ENCODE measurements around the gene HDAC3.
A peak's percentile ranks its signal among the peaks of the same experiment; 100 is the strongest.

Gene HDAC3

GRCh38 chr5:141636413-141637122 is at the start of gene HDAC3, which contains the start of gene RELL2:
Gene HDAC3, minus strand, starts transcription at chr5:141636849. Its CDS starts 59 bp downstream, at chr5:141636790.
Gene RELL2, plus strand, starts transcription at chr5:141636997. Its CDS starts 1,229 bp downstream, at chr5:141638226.
- DNase-seq: peak; percentile 97

- no peak for DNase-seq
Measured at GRCh38 chr5:141685591-141685990, 48.9 kb upstream of the HDAC3 start.

DNA sequence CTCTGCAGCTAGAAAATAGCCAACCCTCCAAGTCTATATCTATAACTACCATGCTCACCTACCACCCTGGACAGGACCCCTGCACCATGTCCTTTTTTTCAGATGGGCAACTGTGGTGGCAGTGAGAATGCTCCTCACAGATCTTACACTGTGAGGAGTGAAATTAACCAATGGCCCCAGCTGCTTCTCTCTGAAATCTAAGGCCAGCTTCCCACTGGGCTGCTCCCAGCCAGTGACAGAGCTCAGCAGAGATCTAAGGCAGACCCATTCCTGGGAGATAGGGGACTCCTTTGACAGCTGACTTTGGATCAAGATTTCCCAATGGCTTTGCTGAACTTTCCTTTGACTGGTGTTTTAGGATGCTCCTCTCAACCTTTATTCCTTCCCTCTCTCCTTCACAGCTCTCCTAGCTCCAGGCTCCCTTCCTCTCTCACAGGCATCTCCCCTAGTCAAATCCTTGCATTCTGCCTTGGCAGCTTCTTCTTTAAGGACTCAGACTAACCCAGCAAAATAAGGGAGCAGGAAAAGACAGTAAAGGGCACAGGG is 47.0 kb upstream of the HDAC3 start:
- DNase-seq: no peak

- DNase-seq: peak; percentile 61
Measured at GRCh38 chr5:141681695-141682641, 45.3 kb upstream of the HDAC3 start, which contains the start of gene ARAP3. Gene ARAP3, minus strand, starts transcription at chr5:141682230. Its CDS starts 1,744 bp downstream, at chr5:141680486.

- DNase-seq: no peak
Measured at GRCh38 chr5:141681295-141681694, 44.6 kb upstream of the HDAC3 start.

- no peak for DNase-seq
Measured at GRCh38 chr5:141680751-141681201, 44.1 kb upstream of the HDAC3 start.

DNA sequence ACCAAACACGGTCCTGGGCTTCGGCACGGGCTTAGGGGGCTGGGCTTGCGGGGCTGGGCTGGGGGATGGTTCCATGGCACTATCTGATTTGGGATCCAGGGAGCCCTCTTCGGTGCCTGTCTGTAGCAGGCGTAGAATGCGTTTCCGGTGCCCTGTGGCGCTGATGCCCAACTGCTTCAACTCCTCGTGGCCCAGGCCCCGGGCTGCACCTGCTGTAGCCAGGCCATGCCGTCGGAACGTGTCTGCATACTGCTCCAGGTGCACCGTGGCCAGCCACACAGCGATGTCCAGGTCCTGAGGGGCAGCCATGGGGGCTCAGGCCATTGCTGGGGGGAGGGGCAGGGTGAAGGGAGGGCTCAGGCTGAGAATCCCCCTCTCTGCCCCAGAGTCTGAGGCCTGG is 43.5 kb upstream of the HDAC3 start:
- DNase-seq: no peak

DNA sequence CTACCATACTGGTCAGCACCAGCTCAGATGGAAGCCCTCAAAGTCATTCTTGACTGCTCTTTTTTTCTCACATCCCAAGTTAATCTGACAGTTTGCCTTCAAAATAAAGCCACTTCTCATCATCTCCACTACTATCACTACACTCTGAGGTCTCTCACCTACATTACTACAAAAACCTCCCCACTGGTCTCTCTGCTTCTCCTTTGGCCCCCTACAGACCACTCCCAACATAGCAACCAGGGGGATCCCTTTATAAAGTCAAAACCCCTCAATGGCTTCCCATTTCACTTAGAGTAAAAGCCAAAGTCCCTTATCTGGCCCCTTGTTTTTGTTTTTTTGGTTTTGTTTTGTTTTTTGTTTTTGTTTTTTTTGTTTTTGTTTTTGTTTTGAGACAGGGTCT is 40.8 kb upstream of the HDAC3 start:
- peak; percentile 21 for DNase-seq

GRCh38 chr5:141675672-141676071 is 39.0 kb upstream of the HDAC3 start:
- no peak for DNase-seq

- DNase-seq: no peak
Measured at GRCh38 chr5:141674747-141675146, 38.1 kb upstream of the HDAC3 start.

DNA sequence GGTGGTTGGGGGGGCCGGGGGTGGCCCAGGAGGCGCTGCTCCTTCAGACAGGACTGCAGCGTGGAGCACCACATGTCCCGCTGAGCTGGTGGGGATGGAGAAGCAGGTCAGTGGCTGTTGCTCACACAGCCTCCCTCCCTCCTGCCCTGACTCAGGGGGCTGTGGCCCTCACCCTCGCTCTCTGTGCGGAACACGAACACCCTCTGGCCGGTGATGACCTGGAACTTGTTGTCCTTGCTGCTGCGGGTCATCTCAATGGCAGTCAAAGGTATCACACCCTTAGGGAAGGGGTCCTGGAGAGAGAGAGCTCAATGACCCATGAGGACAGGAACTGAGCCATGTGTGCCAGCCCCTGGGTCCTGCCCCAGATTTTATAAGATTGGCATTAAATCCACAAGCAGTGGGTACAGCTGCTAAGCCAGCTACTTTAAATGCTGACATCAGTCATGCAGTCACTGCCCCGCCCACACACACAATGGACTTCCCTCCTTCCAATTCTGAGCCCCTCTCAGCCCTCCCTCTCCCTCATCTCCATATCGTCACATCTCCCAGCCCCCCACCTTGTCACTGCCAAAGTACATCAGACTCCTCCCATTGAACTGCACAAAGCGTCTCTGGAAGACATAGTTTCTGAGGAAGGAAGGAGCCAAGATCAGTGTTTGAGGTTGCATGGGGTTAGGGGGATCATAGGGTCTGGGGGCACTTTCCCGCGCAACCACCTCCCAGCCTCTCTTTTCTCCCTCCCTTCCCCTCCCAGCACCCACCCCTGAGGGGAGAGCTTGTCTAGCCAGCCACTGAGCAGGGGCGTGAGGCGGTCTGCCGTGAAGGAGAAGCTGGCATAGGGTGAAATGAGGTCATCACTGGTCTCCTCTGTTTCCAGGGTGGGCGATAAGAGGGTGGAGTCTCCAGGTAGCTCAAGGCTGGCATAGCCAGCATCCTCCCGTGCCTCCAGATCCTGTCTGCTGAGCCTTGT is 36.5 kb upstream of the HDAC3 start:
- DNase-seq: no peak

GRCh38 chr5:141672071-141672840 is 35.6 kb upstream of the HDAC3 start:
- no peak for DNase-seq

DNA sequence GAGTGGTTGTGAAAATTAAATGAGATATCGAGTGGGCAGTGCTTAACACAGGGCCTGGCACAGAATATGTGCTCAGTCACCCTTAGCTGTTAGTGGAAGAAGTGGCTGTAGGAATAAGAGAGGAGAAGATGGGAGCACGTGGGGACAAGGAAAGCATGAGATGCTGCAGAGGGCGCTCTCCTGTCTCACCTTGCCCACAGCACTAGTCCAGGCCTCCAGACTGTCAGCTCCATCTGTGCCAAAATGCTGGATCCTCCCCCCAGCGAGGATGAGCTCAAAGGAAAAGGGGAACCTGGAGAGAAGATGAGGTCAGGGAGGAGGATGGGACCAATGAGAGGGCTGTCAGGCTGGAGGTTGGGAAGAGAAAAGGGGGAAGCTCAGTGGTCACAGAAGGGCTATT is 32.9 kb upstream of the HDAC3 start:
- no peak for DNase-seq

- DNase-seq: no peak
Measured at GRCh38 chr5:141668601-141669265, 32.1 kb upstream of the HDAC3 start.

DNA sequence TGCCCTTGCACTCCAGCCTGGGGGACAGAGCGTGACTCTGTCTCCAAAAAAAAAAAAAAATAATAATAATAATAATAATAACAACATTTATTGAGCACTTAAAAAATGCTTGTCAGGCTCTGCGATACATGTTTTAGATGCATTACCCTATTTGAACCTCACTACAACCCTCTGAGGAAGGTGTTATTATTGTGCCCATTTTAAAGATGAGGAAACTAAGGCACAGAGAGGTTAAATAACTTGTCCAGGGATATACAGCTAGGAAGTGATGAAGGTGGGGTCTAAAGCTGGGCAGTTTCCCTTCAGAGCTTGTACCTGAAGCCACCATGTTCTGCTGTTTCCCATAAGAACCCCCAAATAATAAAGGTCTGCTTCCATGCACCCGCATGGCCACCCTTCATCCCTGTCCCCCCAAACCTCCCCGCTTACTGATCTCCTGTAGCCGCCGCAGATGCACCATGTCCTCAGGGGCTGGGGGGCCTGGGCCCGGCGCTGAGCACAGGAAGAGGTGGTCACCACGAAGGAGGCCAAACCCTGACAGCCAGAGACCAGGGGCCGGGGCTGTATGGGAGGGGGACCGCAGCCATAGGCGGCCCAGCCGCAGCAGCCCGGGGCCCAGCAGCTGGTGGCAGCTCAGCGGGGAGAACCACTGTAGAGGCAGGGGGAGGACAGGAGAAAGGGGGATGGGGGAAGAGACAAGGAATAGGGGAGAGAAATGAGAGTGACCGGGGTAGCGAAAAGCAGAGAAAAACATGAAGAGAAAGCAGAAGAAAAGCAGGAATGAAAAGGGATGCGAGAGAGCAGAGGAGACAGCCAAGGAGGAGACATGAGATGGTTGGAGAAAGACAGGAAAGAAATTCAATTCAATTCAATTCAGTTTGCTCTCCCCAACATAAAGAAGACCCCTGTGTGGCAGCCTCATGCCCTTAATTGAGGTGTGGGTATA is 29.6 kb upstream of the HDAC3 start:
- no peak for DNase-seq

DNA sequence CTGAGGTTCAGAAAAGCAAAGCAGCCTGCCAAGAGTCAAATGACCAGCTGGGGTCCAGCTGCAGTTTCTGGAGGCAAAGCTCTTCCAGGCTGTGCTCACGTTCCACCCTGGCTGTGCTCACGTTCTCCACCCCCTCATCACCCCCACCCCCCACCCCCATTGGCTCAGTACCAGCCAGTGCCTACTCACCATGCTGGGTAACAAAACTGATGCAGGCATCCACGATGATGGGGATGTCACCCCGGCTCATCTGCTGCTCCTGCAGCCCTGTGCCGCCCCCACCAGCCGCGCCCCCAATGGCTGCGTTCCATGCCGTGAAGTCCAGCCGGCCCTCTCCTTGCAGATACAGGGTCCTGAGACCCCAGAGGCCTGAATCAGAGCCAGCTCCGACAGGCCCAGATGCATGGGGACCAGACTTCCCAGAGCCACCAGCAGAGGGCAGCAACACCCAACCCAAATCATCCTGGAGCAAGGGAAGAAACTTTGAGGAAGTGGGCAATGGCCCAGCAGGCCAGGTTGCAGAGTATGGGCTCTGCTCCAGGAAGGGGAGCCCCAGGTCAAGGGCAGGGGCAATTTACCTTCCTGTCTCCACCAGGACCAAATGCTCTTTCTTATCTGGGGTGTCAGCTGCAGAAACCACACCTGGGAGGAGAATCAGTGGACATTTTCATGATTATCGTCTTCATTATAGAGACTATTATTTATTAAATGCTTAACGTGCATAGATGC is 28.2 kb upstream of the HDAC3 start:
- peak; percentile 82 for DNase-seq

DNA sequence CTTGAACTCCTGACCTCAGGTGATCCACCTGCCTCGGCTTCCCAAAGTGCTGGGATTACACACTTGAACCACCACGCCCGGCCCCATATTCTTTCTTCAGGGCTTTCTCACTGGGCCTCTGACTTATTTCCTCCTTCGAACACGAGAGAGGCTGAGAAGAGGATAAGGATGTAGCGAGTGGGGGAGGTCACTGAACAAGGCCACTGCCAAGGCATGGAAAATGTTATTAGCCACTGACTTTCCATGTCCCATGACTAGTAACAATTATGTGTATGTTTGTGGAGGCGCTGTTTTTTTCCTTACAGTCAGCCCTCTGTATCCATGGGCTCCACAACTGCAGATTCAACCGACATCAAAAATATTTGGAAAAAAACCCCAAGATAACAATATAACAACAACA is 26.9 kb upstream of the HDAC3 start:
- DNase-seq: no peak

DNA sequence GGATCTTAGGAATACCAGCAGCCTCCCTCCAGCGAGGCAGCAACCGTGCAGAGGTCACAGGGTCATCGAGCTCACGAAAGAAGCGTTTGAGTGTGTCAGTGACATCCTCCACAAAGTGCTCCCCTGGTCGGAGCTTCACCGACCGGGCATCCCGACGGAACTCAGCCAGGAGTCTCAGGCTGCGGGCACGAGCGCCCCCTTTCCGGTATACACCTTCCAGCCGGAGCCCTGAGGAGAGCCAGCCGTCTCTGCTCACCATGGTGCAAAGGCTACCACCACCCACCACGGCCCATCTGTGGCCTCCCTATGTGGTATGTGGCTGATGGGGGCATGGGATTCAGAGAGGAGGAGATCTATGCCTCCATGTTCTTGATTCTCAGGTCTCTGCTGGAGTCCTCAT is 25.4 kb upstream of the HDAC3 start:
- DNase-seq: no peak

All from activated CD4-positive, alpha-beta T cell treated with anti-CD3 and anti-CD28 coated beads, Interleukin-2, Interleukin-6, amounts not matched to agents 100 ng/mL and 50 ng/mL, durations not matched to agents 16 hours and 8 hours (primary cell).